AG04450 (cell line): ENCODE measurements around the gene ARHGAP24. TPM values are rescaled to one million over a fixed set of nuclear protein-coding genes. Genes with fewer than 3 reads are reported as not detected.

Source experiments
- CTCF ChIA-PET: fragments of 300-600, 350-600 bp; formaldehyde crosslinking; extraction: SDS; loops from one replicate; lab custom pipeline; 2022; ENCODE audit warnings: antibody characterized with exemption, inconsistent platforms; lab: Charles Lee
- POLR2A ChIA-PET: fragments of 350-600 bp; formaldehyde crosslinking; extraction: SDS; loops from one replicate; lab custom pipeline; 2021; ENCODE audit warnings: antibody characterized with exemption, inconsistent platforms; lab: Yijun Ruan, JAX
- DNase-seq: peaks from one replicate; pipeline ENCODE4 v3.0.0-alpha.2; 2011; ENCODE audit warnings: low read depth, low spot score
- H3K27ac ChIP-seq: one replicate; pipeline ENCODE4 v1.5.1; 2012; ENCODE audit warnings: low read depth, low read length, control low read depth
- H3K27me3 ChIP-seq: one replicate; pipeline ENCODE4 v1.6.0; 2012; ENCODE audit warnings: low read length; ENCODE audit not compliant: control insufficient read depth, insufficient read depth
- H3K4me3 ChIP-seq: 2 replicates; pipeline ENCODE4 v1.5.1; 2011; ENCODE audit warnings: mild to moderate bottlenecking, low read depth, low read length, control low read depth
- H3K9me3 ChIP-seq: 2 replicates; pipeline ENCODE4 v1.5.1; 2012; ENCODE audit warnings: low read length; ENCODE audit not compliant: control insufficient read depth, insufficient read depth
- CTCF ChIP-seq: IDR thresholded peaks from 2 replicates; pipeline ENCODE4 v1.5.1; 2011; ENCODE audit warnings: low read depth, low read length, control low read depth, inconsistent platforms
- polyA plus RNA-seq: library from polyadenylated mRNA; depleted of rRNA; stranded (reverse); fragments of >200 nt; gene quantifications from 2 replicates; pipeline ENCODE4 v1.2.3, GENCODE V29; 2011

Gene ARHGAP24
- polyA plus RNA-seq, 1 experiment, result 16.8 TPM

GRCh38 chr4:85722401-85722800, 247.5 kb downstream of the ARHGAP24 start:
- CTCF ChIA-PET, result no interaction called here
- TF ChIP-seq CTCF, result no peak
- no peaks in the 10 kb centered on the region for H3K27me3 ChIP-seq
- DNase-seq, result no peak
- H3K27ac ChIP-seq, result no peak overlapping the region
- POLR2A ChIA-PET, result no interaction called here
- no peaks in the 10 kb centered on the region for H3K9me3 ChIP-seq
- no peak overlapping the region for H3K4me3 ChIP-seq

GRCh38 chr4:85722807-85723206, 247.9 kb downstream of the ARHGAP24 start:
- ChIA-PET CTCF (interaction anchor here (1.5 kb wide), 1 partner anchor 25 kb away, joined by 4 read pairs; no protein-coding TSS in a partner anchor), POLR2A (no interaction called here)
- no peak for DNase-seq
- Histone ChIP-seq H3K4me3 (no peak overlapping the region), H3K27me3 (no peaks in the 10 kb centered on the region), H3K9me3 (no peaks in the 10 kb centered on the region), H3K27ac (no peak overlapping the region)
- TF ChIP-seq CTCF, result no peak

- TF ChIP-seq CTCF, result no peak
- Histone ChIP-seq H3K4me3 (no peak overlapping the region), H3K9me3 (no peaks in the 10 kb centered on the region), H3K27me3 (no peaks in the 10 kb centered on the region), H3K27ac (no peak overlapping the region)
- ChIA-PET CTCF (no interaction called here), POLR2A (no interaction called here)
- no peak for DNase-seq
Observed at GRCh38 chr4:85724791-85725563, 250.0 kb downstream of the ARHGAP24 start.

- no peak for TF ChIP-seq CTCF
- H3K9me3 ChIP-seq, result no peaks in the 10 kb centered on the region
- no peak overlapping the region for H3K27ac ChIP-seq
- H3K4me3 ChIP-seq, result no peak overlapping the region
- no peak for DNase-seq
- H3K27me3 ChIP-seq, result no peaks in the 10 kb centered on the region
- ChIA-PET CTCF (interaction anchor here (1.0 kb wide), 1 partner anchor 641 kb away, joined by 3 read pairs; no protein-coding TSS in a partner anchor), POLR2A (no interaction called here)
Observed at GRCh38 chr4:85725721-85726170, 250.8 kb downstream of the ARHGAP24 start.

- Histone ChIP-seq H3K27ac (no peak overlapping the region), H3K27me3 (no peaks in the 10 kb centered on the region), H3K9me3 (no peaks in the 10 kb centered on the region), H3K4me3 (no peak overlapping the region)
- no peak for TF ChIP-seq CTCF
- POLR2A ChIA-PET, result no interaction called here
- CTCF ChIA-PET, result interaction anchor here (0.6 to 1.0 kb wide), 2 partner anchors 21 to 642 kb away, joined by 3 read pairs; no protein-coding TSS in a partner anchor
- DNase-seq, result no peak
Observed at GRCh38 chr4:85726555-85726954, 251.6 kb downstream of the ARHGAP24 start.
